Neural progenitor cell (in vitro differentiated cells): Measurements from ENCODE around the gene HMCES. TPM values are rescaled to one million over a fixed set of nuclear protein-coding genes. Genes with fewer than 3 reads are reported as not detected.

ENCODE experiments used
- DNase-seq: peaks from one replicate; pipeline ENCODE4 v3.0.0-alpha.2; 2016; ENCODE audit warnings: low spot score
- H2AFZ ChIP-seq: fragments of 200-600 bp; sonication (generic); replicated peaks from 2 replicates; pipeline ENCODE4 v1.6.1; 2016; ENCODE audit warnings: antibody characterized with exemption
- H3F3A ChIP-seq: fragments of 200-600 bp; sonication (generic); 2 replicates; pipeline ENCODE4 v1.6.1; 2016; ENCODE audit warnings: antibody characterized with exemption, low read depth
- H3K27ac ChIP-seq: fragments of 200-600 bp; sonication (generic); 2 replicates; pipeline ENCODE4 v1.5.1; 2016; ENCODE audit warnings: mild to moderate bottlenecking
- H3K27me3 ChIP-seq: fragments of 200-600 bp; sonication (generic); 2 replicates; pipeline ENCODE4 v1.6.1; 2016; ENCODE audit warnings: mild to moderate bottlenecking, moderate library complexity
- H3K36me3 ChIP-seq: fragments of 200-600 bp; sonication (generic); 2 replicates; pipeline ENCODE4 v1.5.1; 2016
- H3K4me1 ChIP-seq: fragments of 200-600 bp; sonication (generic); 2 replicates; pipeline ENCODE4 v1.6.1; 2016; ENCODE audit warnings: mixed run types
- H3K4me2 ChIP-seq: fragments of 200-600 bp; sonication (generic); 2 replicates; pipeline ENCODE4 v1.6.1; 2016
- H3K4me3 ChIP-seq: fragments of 200-600 bp; sonication (generic); 2 replicates; pipeline ENCODE4 v1.5.1; 2016
- H3K79me2 ChIP-seq: fragments of 200-600 bp; sonication (generic); 2 replicates; pipeline ENCODE4 v1.6.1; 2016; ENCODE audit warnings: low read depth
- H3K9ac ChIP-seq: fragments of 200-600 bp; sonication (generic); 2 replicates; pipeline ENCODE4 v1.6.1; 2016
- H3K9me3 ChIP-seq: fragments of 200-600 bp; sonication (generic); 2 replicates; pipeline ENCODE4 v1.5.1; 2016; ENCODE audit warnings: low read depth
- H4K20me1 ChIP-seq: fragments of 200-600 bp; sonication (generic); 2 replicates; pipeline ENCODE4 v1.6.1; 2016; ENCODE audit warnings: low read depth
- H3K27ac Mint-ChIP-seq: 3 replicates; pipeline ENCODE4 v1.8.0; 2021; ENCODE audit warnings: mixed read lengths
- H3K27me3 Mint-ChIP-seq: 2 replicates; pipeline ENCODE4 v1.8.0; 2022; ENCODE audit warnings: low read depth, mild to moderate bottlenecking, inconsistent platforms, moderate library complexity, mixed read lengths; ENCODE audit not compliant: insufficient read depth
- H3K36me3 Mint-ChIP-seq: 3 replicates; pipeline ENCODE4 v1.8.0; 2021; ENCODE audit warnings: mixed read lengths
- H3K4me1 Mint-ChIP-seq: 3 replicates; pipeline ENCODE4 v1.8.0; 2021; ENCODE audit warnings: mixed read lengths
- H3K4me3 Mint-ChIP-seq: 3 replicates; pipeline ENCODE4 v1.8.0; 2021; ENCODE audit warnings: mild to moderate bottlenecking, moderate library complexity, mixed read lengths
- H3K9me3 Mint-ChIP-seq: 3 replicates; pipeline ENCODE4 v1.8.0; 2020; ENCODE audit warnings: mixed read lengths
- EZH2 ChIP-seq: fragments of 200-600 bp; sonication (generic); IDR thresholded peaks from 2 replicates; pipeline ENCODE4 v1.6.1; 2017; ENCODE audit warnings: antibody characterized with exemption, mild to moderate bottlenecking, moderate library complexity
- EZH2phosphoT487 ChIP-seq: fragments of 200-600 bp; sonication (generic); IDR thresholded peaks from 2 replicates; pipeline ENCODE4 v1.6.1; 2017; ENCODE audit warnings: antibody characterized with exemption
- total RNA-seq: library from RNA; depleted of rRNA; stranded (reverse); fragments of >200 nt; gene quantifications from 2 replicates; pipeline ENCODE4 v1.2.3, GENCODE V29; 2015; ENCODE audit warnings: low replicate concordance
- TF ChIP-seq, protein P1 (sequence below): fragments of 200-600 bp; sonication (generic); IDR thresholded peaks from 2 replicates; pipeline ENCODE4 v1.5.1; 2017; ENCODE audit warnings: antibody characterized with exemption, mild to moderate bottlenecking

The HMCES gene
- total RNA-seq, 1 donor from 2014 or later = 25.1 TPM

DNA sequence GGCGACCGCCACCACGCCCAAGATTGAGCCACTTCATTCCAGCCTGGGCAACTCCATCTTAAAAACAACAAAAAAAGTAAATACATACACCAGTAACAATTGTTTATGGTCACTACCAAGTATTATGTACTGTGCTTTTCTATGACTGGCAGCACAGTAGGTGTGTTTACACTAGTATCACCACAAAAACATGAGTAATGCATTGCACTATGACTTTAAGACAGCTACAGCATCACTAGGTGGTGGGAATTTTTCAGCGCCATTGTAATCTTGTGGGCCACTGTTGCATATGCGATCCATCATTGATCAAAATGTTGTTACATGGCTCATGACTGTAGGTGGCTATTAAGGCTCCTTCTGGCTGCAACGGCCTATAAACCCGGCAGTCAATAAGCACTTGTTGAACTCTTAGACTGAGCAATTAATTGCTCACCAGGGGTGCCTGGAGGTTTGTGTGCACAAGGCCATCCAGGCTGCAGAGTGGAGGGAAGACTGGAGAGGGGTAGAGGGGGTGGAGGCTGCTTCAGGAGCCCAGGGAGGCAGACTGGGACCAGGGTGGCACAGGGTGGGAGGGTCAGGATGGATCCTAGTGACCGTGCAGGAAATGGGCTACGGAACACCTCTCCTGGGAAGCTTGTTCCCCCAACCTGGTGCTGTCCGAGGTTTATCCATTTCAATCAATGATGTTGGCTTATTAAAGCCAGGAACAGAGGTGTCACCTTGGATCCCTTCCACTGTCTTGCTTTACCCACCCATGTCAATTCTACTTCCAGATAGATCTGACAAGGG is 47.1 kb upstream of the HMCES start:
- Histone ChIP-seq H3K27ac (no peak overlapping the region), H3K4me1 (peaks cover 10% of the 10 kb centered on the region), H3K4me3 (no peak overlapping the region), H3F3A (peaks cover 18% of the 10 kb centered on the region), H3K27me3 (no peaks in the 10 kb centered on the region), H4K20me1 (no peaks in the 10 kb centered on the region), H3K79me2 (no peaks in the 10 kb centered on the region), H2AFZ (no peak overlapping the region), H3K4me2 (no peak overlapping the region), H3K9me3 (no peaks in the 10 kb centered on the region), H3K36me3 (no peaks in the 10 kb centered on the region), H3K9ac (no peak overlapping the region)
- Mint-ChIP-seq H3K9me3 (no peaks in the 10 kb centered on the region), H3K36me3 (no peaks in the 10 kb centered on the region), H3K4me1 (peaks cover 17% of the 10 kb centered on the region), H3K27ac (no peak overlapping the region), H3K4me3 (no peak overlapping the region), H3K27me3 (peaks cover 15% of the 10 kb centered on the region)
- DNase-seq = no peak
- TF ChIP-seq EZH2 (no peak), EZH2phosphoT487 (no peak)
- TF ChIP-seq, protein P1, sequence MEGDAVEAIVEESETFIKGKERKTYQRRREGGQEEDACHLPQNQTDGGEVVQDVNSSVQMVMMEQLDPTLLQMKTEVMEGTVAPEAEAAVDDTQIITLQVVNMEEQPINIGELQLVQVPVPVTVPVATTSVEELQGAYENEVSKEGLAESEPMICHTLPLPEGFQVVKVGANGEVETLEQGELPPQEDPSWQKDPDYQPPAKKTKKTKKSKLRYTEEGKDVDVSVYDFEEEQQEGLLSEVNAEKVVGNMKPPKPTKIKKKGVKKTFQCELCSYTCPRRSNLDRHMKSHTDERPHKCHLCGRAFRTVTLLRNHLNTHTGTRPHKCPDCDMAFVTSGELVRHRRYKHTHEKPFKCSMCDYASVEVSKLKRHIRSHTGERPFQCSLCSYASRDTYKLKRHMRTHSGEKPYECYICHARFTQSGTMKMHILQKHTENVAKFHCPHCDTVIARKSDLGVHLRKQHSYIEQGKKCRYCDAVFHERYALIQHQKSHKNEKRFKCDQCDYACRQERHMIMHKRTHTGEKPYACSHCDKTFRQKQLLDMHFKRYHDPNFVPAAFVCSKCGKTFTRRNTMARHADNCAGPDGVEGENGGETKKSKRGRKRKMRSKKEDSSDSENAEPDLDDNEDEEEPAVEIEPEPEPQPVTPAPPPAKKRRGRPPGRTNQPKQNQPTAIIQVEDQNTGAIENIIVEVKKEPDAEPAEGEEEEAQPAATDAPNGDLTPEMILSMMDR = no peak

GRCh38 chr3:129233538-129233937 is 45.1 kb upstream of the HMCES start:
- Histone ChIP-seq H2AFZ (no peak overlapping the region), H3K4me2 (no peak overlapping the region), H4K20me1 (no peaks in the 10 kb centered on the region), H3K9ac (no peak overlapping the region), H3K4me1 (peaks cover 5% of the 10 kb centered on the region), H3K9me3 (no peaks in the 10 kb centered on the region), H3K36me3 (no peaks in the 10 kb centered on the region), H3K4me3 (no peak overlapping the region), H3K27ac (no peak overlapping the region), H3F3A (peaks cover 8% of the 10 kb centered on the region), H3K79me2 (no peaks in the 10 kb centered on the region), H3K27me3 (no peaks in the 10 kb centered on the region)
- no peaks in the 10 kb centered on the region for H3K36me3 Mint-ChIP-seq
- no peak overlapping the region for H3K27ac Mint-ChIP-seq
- DNase-seq = no peak
- TF ChIP-seq, protein P1 = no peak
- no peak for TF ChIP-seq EZH2phosphoT487
- TF ChIP-seq EZH2 = no peak
- peaks cover 8% of the 10 kb centered on the region for H3K27me3 Mint-ChIP-seq
- peaks cover 9% of the 10 kb centered on the region for H3K4me1 Mint-ChIP-seq
- H3K4me3 Mint-ChIP-seq = no peak overlapping the region
- no peaks in the 10 kb centered on the region for H3K9me3 Mint-ChIP-seq

DNA sequence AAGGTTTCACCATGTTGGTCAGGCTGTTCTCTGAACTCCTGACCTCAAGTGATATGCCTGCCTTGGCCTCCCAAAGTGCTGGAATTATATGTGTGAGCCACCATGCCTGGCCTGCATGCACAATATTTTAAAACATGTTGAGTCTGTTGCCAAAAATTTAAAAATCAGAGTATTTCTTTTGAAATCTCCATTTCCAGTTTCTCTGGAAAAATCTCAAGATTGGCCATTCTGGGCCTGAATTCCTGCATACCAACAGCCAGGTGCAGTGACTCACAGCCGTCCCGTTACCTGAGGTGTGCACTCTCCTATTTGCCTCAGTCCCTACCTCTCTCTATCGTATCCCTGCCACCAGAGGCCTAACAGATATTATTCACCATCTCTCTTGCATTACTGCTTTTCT is 44.2 kb upstream of the HMCES start:
- no peak overlapping the region for H3K4me3 Mint-ChIP-seq
- peaks cover 1% of the 10 kb centered on the region for H3K4me1 Mint-ChIP-seq

More for the DNA sequence above, 44.2 kb upstream of the HMCES start:
- no peaks in the 10 kb centered on the region for H3K4me1 ChIP-seq
- no peaks in the 10 kb centered on the region for H4K20me1 ChIP-seq
- H3K4me3 ChIP-seq = no peak overlapping the region
- Mint-ChIP-seq H3K36me3 (no peaks in the 10 kb centered on the region), H3K27me3 (peaks cover 5% of the 10 kb centered on the region), H3K27ac (no peak overlapping the region), H3K9me3 (no peaks in the 10 kb centered on the region)
- no peak overlapping the region for H2AFZ ChIP-seq
- H3K9me3 ChIP-seq = no peaks in the 10 kb centered on the region
- TF ChIP-seq EZH2 (no peak), EZH2phosphoT487 (no peak)
- TF ChIP-seq, protein P1 = no peak
- DNase-seq = no peak
- no peaks in the 10 kb centered on the region for H3K27me3 ChIP-seq
- H3K4me2 ChIP-seq = no peak overlapping the region
- H3K36me3 ChIP-seq = no peaks in the 10 kb centered on the region
- H3F3A ChIP-seq = no peaks in the 10 kb centered on the region
- no peak overlapping the region for H3K27ac ChIP-seq
- no peaks in the 10 kb centered on the region for H3K79me2 ChIP-seq
- H3K9ac ChIP-seq = no peak overlapping the region
